GM18907 (cell line): Measurements from ENCODE around the gene EIF2S1.
"Not testable (repeated sequence)": the region's sequence is repeated elsewhere in the genome, so short reads cannot be mapped to it uniquely, and the experiment has no call there.

Source experiments
- ATAC-seq: cut with Tn5 transposase; IDR thresholded peaks from one replicate; pipeline ENCODE4 v1.9.1; 2021; ENCODE audit warnings: mild to moderate bottlenecking, moderate library complexity; ENCODE audit not compliant: unreplicated experiment

Gene EIF2S1

DNA sequence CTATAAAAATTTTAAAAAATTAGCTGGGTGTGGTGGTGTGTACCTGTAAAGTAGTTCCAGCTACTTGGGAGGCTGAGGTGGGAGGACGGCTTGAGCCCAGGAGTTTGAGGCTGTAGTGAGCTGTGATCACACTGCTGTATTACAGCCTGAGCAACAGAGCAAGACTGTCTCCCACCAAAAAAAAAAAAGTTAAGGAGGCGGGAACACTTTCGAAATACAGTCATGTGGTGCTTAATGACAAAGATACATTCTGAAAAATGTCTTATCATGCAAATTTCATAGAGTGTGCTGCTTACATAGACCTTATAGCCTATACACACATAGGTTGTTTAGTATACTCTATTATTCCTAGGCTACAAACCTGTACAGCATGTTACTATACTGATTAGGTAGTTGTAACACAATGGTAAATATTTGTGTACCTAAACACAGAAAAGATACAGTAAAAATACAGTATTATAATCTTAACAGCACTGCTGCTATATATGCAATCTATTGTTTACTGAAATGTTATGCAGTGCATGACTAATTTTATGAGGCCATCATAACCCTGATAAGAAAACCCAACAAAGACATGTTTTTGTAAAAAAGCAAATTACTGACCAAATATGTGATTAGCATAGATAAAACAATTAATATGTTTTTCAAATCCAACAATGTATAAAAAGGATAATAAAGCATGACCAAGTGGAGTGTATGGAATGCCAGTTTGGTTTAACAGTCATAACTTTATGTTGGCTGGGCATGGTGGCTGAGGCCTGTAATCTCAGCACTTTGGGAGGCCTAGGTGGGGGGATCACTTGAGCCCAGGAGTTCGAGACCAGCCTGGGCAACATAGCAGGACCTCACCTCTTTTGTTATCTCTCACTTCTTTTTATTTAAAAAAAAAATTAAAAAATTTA, 11.4 kb downstream of the EIF2S1 start:
- ATAC-seq, result no peak

DNA sequence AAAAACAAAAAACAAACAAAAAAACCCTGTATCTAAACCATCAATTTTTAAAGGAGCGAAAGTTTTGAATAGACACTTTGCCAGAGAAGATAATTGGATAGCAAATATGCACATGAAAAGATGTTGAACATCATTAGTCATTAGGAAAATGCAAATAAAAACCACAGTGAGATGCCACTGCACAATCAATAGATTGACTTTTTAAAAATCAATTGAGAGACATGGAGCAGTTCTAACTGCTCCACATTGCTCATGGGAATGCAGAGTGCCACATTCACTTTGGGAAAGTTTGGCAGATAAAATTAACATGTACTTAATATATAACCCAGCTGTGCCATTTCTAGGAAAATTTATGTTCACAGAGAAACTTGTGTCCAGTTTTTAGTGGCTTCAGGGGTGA, 12.7 kb downstream of the EIF2S1 start:
- ATAC-seq, result no peak

DNA sequence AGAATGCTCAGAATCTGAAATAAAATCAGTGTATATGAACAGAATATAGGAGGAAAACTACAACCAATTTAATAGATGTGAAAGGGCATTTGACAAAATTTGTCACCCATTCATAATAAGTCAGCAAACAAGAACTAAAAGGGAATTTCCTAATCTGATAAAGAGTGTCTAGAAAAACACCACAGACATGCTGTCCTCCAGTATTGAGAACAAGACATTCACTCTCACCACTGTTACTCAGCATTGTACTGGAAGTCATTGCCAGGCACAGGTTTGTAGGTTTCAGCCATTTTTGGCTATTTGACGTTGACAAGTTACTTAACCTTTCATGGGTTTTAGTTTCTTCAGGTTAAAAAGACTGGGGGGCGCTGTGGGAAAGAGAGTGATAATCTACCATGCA, 13.2 kb downstream of the EIF2S1 start:
- peak; percentile 62 for ATAC-seq

DNA sequence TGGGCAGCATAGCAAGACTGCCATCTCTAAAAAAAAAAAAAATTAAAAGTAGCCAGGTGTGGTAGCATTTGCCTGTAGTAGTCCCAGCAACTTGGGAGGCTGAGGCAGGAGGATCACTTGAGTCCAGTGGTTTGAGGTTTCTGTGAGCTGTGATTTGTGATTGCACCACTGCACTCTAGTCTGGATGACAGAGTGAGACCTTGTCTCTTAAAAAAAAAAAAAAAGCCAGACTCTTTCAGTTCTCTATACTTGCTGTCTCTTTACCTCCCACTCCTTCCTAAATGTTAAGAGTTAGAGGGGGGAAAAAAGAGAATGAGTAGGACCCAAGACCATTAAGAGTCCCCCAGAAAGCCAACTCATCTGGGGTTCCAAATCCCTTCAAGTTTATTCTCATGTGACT, 17.8 kb downstream of the EIF2S1 start:
- ATAC-seq, result no peak

DNA sequence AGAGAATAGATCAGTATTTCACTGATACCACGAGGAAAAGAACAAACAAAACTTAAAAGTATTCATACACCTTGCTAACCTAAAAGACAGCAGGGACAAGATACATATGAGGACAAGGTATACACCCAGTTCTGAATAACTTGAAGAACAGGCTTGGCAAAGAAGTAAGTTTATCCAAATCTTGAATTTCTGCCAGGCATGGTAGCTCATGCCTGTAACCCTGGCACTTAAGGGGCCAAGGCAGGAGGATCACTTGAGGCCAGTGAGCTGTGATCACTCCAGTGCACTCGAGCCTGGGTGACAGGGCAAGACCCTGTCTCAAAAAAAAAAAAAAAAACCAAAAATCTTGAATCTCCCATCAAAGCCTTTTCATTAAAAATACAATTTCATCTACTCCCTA, 25.0 kb downstream of the EIF2S1 start:
- ATAC-seq, result no peak

DNA sequence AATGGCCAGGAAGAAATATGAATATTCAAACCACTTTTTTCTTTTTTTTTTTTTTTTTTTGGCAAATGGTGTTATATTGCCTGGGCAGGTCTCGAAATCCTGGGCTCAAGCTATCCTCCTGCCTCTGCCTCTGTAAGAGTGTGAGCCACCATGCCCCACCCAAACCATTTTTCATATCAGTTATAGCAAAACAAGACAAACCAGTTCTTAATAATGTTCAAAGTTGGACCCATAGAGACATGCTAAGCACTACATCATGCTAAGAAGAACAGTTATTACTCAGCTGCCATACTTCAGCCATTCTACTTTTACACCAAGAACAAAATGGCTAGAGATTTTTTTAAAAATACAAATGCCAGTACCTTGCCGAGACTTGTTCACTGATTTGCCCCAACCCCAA, 25.5 kb downstream of the EIF2S1 start:
- no peak for ATAC-seq

DNA sequence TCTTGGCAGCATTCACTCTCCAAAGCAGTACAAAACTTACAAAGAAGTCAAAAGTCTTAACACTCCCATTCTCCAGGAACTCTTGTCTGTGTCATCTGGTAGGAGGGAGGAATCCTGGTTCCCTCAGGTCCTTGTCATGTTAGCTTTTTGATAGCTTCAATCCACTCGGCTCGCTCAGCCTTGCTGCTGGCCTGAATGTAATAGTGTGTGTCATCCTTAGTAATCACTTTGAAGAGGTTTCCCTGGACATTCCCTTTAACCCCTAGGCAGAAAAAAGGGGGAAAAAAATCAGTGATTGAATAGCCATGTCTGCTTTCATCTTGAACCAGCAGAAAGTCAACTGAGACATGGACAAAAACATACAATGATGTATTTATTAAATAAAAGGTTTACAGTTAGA, 27.1 kb downstream of the EIF2S1 start:
- no peak for ATAC-seq

DNA sequence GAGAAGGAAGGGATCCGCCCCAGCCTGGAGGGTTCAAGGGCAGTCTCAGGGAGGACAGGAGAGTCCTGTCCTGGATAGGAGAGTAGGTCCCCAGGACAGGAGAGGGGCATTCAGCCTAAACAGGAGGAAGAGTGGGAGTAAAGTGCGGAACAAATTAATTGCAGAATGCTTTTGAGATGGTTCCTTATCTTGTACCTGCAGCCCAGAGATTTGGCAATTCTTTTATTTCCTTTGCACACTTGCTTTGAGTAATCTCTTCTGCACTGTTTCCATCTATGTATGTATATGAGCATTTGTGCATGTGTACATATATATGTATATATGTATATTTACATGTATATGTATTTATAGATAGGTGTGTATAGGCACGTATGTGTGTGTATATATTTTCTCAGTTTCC, 29.1 kb downstream of the EIF2S1 start:
- ATAC-seq, result no peak

DNA sequence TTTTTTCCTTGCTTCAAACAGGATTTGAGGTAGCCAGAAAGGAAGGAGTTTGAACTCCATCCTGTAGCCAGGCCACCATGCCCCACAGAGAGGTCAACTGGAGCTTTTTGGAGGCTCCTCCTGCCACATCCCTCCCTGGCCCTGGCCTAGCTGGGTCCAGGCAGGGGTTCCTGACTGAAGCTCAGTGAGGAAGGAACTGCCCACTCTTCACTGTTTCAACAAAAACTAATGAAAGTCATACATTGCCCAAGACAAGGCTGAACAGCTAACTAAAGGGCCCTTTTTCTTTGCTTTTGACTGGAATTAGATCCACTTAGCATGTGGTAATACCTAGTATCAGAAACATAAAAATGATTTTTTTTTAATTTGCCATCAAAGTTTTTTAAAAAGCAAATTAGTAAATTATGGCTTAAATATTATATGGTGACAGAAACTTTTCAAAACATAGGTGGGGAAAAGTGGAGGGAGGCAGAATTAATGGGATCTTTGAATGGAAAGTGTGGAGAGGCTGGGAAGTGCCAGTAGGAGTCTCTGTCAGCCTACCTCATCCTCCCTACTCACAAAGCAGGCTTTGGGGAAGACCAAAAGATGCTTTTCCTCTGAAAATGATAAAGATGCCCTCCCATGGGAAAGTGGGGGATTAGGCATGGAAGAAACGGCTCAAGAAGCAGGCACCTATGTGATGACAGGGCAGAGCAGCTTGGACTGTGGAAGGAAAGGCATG, 29.8 kb downstream of the EIF2S1 start:
- no peak for ATAC-seq

DNA sequence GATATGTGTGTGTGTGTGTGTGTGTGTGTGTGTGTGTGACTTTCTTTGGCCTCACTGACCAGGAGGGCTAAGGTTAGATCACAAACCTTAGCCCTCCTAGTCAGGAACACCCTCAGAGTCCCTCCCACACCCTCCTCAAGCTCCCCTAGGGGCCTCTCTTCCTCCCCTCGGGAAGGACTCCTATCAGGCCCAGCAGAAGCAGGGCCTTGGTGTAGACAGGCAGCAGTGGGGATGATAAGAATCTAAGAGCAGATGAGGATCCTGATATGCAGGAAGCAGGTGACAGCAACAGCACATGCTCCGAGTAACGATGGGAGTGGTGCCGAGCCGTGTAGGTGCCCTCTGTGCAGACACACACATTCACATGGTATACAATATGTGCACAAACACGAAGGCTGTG, 31.1 kb downstream of the EIF2S1 start:
- no peak for ATAC-seq

DNA sequence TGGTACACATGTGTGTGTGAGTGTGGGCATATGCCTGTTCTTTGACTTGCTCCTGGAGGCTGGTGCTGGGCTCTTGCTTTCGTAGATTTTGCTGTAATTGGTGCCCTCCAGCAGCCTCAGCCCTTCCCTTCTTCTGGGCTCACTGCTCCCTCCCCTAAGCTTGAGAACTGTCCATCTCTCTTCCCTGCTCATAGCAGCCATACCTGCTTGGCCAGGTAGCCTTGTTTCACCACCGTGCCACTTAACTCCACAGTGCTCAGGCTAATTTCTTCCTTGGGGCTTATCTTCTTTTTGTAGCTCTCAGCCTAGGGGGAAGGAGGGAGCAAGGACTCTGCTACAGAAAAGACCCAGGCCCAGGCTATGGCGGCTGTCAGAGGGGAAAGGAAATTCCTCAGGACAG, 32.0 kb downstream of the EIF2S1 start:
- no peak for ATAC-seq

DNA sequence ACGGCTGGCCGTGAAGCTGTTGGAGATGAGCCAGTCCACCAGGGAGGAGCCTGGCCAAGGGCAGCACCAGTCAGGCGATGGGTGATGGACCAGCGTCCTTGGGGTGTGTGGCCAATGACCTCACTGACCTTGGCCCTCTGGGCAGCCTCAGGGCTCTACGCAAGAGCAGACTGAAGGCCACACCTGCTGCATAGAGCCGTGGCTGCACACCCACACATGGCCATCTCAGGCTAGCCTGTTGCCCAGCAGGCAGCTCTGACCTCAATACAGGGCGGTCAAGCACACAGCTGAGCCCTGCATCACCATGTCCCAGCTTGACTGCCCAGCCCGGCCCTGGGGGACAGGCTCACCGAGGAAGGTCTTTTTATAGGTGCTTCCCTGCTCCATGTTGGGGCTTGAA, 32.7 kb downstream of the EIF2S1 start:
- ATAC-seq, result no peak

DNA sequence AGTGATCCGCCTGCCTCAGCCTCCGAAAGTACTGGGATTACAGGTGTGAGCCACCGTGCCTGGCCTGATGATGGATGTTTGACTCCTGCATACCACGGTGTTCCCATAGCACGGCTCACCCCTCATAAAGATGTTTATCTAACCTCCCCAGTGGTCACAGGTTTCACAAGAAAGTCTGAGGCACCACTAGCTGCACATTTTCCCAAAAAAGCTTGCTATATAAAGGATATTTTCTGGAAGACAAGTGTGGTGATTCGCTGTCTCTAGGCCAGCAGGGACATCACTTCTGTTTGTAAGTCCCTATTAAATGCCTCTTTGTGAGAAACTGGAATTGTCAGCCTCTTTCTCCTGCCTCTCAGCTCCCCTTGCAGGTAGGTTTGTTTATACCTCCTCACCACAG, 33.6 kb downstream of the EIF2S1 start:
- no peak for ATAC-seq

DNA sequence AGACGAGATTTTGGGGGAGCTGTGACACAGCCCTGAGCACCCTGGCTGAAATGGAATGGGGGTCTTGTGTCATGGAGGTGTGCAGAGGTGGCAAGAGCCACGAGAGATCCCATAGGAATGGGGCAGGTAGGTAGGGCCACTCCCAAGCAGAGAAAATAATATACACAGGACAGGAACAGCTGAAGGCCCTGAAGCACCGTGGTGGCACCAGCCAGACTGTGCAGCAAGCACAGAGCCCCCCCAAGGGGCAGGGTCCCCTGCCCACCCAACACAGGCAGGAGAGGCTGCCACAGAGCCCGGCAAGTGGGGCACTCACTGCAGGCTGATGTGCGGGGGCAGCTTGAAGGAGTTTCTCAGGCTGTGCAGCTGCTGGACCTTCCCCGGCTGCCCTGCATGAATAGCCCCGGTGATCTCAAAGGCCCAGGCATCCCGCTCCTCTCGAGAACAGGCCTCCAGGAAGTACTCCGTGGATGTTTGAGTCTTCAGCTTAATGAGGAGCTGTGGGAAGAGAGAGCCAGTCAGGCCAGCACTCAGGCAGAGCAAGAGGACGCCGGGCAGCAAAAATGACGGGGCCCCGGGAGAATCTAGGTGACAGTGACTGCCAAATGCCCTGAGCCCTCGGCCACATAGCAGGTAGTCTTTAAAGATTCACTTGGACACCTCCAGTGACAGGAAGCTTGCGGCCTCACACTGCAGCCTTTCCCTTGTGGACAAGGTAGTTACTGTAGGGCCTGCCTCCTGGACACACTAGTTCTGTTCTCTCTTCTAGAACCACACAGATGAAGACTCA, 35.2 kb downstream of the EIF2S1 start:
- no peak for ATAC-seq

DNA sequence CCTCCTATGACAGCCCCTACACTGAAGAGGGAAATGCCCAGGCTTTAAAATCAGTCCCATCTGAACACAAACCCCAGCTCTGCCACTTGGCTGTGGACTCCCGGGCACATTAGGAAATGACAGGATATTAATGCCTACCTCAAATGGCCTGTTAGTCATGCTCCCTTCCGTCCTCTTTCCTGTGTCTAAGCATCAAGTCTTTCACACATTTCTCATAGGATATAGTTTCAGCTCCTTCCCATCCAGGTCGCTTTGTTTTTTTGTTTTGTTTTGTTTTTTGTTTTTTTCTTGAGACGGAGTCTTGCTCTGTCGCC, 35.7 kb downstream of the EIF2S1 start:
- no peak for ATAC-seq

DNA sequence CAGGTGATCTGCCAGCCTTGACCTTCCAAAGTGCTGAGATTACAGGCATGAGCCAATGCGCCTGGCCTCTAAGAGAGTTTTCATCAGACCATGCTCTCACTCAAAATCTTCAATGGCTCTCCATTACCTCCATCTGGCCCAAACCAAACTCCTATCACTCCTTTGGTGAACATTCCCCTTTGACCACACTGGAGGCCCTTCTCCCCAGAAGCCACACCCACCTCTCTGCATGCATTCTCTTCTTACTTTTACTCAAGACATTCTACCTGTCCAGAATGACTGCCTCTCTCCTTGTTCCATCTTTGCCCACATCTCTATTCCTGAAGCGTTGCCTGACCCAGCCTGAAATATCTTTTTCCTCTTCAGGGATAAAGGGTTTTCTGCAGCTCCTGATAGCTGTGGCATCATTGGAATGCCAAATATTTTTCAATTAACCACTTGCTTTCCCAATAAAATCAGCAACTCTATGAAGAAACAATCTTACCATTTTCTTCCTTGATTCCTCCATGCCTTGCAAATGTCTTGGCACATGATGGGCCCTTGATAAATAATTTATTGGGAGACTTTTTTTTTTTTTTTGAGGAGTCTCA, 36.3 kb downstream of the EIF2S1 start:
- no peak for ATAC-seq

DNA sequence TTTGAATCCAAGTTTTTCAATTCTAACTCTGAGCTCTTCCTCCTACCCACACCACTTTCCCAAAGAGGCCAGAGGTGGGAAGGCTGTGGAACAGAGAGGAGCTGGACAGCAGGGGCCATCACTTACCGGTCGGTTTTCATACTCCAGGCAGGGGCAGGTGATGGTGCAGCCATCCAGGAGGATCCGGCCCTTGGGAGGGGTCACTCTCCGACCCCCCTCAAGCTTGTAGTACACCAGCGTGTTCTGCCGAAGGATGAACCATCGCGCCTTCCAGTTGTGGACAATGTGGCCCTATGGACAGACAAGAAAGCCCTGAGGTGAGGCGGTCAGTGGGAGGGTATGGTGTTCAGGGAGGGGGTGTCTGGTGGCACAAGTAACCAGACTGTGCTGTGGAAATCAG, 37.4 kb downstream of the EIF2S1 start:
- no peak for ATAC-seq

DNA sequence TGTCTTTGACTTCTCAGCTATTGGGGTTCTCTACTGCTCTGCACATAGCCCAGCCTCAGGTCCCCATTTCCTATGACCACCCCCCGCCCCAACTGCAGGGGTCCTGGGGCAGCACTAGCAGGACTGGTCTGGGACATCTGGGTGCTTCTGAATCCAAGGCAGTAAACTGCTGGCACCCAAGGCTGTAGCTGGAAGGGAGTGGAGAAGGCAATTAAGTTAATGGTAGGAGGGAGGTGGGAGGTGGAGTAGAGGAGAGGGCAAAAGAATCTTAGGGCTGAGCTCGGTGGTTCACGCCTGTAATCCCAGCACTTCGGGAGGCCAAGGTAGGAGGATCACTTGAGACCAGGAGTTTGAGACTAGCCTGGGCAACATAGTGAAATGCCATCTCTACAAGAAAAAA, 40.3 kb downstream of the EIF2S1 start:
- ATAC-seq, result no peak

DNA sequence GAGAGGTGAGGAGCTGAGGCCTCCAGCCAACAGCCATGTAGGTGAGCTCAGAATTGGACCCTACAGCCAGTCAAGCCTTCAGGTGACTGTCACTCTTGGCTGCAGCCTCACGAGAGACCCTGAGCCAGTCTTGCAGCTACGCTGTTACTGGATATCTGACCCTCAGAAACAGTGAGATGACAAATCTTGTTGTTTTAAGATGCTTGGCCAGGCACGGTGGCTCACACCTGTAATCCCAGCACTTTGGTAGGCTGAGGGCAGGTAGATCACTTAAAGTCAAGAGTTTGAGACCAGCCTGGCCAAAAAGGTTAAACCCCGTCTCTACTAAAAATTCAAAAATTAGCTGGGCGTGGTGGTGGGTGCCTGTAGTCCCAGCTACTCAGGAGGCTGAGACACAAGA, 45.6 kb downstream of the EIF2S1 start:
- no peak for ATAC-seq

DNA sequence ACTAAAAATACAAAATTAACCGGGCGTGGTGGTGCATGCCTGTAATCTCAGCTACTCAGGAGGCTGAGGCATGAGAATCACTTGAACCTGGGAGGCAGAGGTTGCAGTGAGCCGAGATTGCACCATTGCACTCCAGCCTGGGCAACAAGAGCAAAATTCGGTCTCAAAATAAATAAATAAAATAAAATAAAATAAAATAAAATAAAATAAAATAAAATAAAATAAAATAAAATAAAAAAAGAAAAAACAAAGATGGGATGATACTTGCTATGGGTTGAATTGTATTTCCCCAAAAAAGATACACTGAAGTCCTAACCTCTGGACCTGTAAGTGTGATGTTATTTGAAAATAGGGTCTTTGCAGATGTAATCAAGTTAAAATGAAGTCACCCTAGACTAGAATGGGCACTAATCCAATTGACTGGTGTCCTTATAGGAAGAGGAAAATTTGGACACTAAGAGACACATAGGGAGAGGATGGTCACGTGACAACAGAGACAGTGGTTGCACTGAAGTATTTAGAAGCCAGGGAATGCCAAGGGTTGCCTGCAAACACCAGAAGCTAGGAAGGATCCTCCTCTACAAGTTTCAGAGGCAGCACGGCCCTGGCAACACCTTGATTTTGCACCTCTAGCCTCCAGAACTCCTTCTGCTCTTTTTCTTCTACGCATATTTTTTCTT, 48.1 kb downstream of the EIF2S1 start:
- not testable (repeated sequence) for ATAC-seq

DNA sequence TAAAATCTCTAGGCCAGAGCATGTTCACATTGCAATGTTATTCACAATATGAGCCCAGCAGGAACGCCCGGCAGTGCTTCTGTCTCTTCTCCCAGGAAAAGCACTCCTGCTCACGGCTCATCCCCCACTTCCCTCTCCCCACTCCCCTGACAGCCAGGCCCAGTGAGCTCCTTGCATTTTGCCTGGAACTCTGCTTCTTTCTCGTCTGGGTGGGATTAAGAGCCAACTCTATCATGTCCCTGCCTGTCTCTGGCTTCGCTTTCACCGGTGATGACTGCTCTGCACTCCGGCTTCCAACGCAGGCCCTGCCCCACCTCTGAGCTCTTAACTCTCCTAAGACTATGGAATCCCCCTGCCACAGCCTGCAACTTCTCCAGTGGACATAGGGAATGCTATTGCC, 49.3 kb downstream of the EIF2S1 start:
- ATAC-seq, result no peak
